ENCODE results near the gene XAGE5. TPM values are rescaled to one million over a fixed set of nuclear protein-coding genes. Genes with fewer than 3 reads are reported as not detected.
"Not testable (repeated sequence)": the region's sequence is repeated elsewhere in the genome, so short reads cannot be mapped to it uniquely, and the experiment has no call there.

The XAGE5 gene, protein sequence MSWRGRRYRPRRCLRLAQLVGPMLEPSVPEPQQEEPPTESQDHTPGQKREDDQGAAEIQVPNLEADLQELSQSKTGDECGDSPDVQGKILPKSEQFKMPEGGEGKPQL
- not detected in 3 replicates for polyA plus RNA-seq
- polyA plus RNA-seq (2011; ENCODE audit: low read depth) = not detected
- polyA plus RNA-seq (2011; cell fraction: cytosol; rRNA removed) = not detected in 2 replicates
- not detected in 2 replicates for polyA plus RNA-seq (2011; cell fraction: nucleus; rRNA removed)
- polyA plus RNA-seq (2012; ENCODE audit: low replicate concordance) = not detected in 2 replicates
- polyA minus RNA-seq = not detected in 3 replicates
- polyA minus RNA-seq (2011; cell fraction: cytosol; rRNA and poly(A)+ RNA removed) = not detected
- not detected in 2 replicates for polyA minus RNA-seq (2011; cell fraction: nucleus; rRNA and poly(A)+ RNA removed)

DNA sequence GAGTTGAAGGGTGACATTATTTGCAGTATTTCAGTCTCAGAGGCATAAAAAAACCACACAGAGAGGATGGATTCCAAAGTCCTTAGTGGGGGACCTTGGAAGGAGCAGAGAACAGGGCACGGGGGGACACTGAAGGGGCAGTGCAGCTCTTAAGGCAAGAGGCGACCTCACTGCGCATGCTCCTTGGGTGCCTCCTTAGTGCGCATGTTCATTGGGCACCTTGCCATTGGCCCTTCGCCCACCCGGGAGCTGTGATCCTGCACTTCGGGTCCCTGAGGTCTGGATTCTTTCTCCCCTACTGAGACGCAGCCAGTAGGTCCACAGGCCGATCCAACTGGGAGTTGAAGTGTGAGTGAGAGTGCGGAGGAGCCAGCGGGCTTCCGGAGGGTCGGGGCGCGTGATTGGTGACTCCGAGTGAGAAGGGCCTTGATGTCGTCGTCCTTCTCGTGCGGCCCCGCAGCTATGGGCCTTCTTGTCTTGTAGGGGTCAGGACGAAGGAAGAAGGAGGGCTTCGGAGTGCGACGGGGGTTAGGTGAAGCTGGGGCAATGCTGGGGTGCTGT is at the start of gene XAGE5:
Gene XAGE5 (plus strand): TSS at position 223 of the 561 bp plus-strand sequence. CDS start 1,280 bp downstream, outside the sequence.
- no peak for FAIRE-seq
- Histone ChIP-seq H3K4me3 (ENCODE audit: control insufficient read depth in 2 of 3, extremely low read depth in 1 of 3, insufficient read depth in 2 of 3, low read depth in 1 of 3, low read length in 3 of 3) (no peak within 1 kb of the TSS), H3K36me3 (ENCODE audit: control insufficient read depth in 2 of 2, extremely low read depth in 1 of 2, insufficient read depth in 2 of 2, low read length in 2 of 2) (no peaks in the 10 kb centered on the region), H3K79me2 (ENCODE audit: control insufficient read depth, insufficient read depth, low read length) (no peaks in the 10 kb centered on the region), H3K4me2 (ENCODE audit: control insufficient read depth, extremely low read depth, insufficient read depth, low read depth, low read length) (no peak within 1 kb of the TSS), H3K27ac (ENCODE audit: control insufficient read depth, insufficient read depth, low read length) (no peak within 1 kb of the TSS), H3K27me3 (ENCODE audit: control insufficient read depth, extremely low read depth, insufficient read depth, low read length) (no peaks in the 10 kb centered on the region), H3K9me3 (ENCODE audit: control insufficient read depth, low read depth, low read length) (no peaks in the 10 kb centered on the region), H3K9me1 (ENCODE audit: control insufficient read depth, extremely low read depth, insufficient read depth, low read length) (no peaks in the 10 kb centered on the region), H3K4me1 (ENCODE audit: control insufficient read depth, extremely low read depth, insufficient read depth, low read length) (no peaks in the 10 kb centered on the region), H2AFZ (ENCODE audit: control insufficient read depth, low read length) (no peak within 1 kb of the TSS), H3K9ac (ENCODE audit: control insufficient read depth, extremely low read depth, insufficient read depth, low read length) (no peak within 1 kb of the TSS), H4K20me1 (ENCODE audit: control insufficient read depth, extremely low read depth, insufficient read depth, low read length) (no peaks in the 10 kb centered on the region)
- TF ChIP-seq, protein P1, sequence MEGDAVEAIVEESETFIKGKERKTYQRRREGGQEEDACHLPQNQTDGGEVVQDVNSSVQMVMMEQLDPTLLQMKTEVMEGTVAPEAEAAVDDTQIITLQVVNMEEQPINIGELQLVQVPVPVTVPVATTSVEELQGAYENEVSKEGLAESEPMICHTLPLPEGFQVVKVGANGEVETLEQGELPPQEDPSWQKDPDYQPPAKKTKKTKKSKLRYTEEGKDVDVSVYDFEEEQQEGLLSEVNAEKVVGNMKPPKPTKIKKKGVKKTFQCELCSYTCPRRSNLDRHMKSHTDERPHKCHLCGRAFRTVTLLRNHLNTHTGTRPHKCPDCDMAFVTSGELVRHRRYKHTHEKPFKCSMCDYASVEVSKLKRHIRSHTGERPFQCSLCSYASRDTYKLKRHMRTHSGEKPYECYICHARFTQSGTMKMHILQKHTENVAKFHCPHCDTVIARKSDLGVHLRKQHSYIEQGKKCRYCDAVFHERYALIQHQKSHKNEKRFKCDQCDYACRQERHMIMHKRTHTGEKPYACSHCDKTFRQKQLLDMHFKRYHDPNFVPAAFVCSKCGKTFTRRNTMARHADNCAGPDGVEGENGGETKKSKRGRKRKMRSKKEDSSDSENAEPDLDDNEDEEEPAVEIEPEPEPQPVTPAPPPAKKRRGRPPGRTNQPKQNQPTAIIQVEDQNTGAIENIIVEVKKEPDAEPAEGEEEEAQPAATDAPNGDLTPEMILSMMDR (optimal IDR thresholded peaks at IDR 0.05 in 1 of 3, IDR thresholded peaks at IDR 0.05 in 1 of 3, conservative IDR thresholded peaks at IDR 0.05 in 1 of 3; ENCODE audit: extremely low read depth in 1 of 3, insufficient read depth in 2 of 3, low read length in 3 of 3) = no peak
- TF ChIP-seq EZH2 (IDR thresholded peaks at IDR 0.05; ENCODE audit: low read length) = no peak
- dilution Hi-C loops (cut with MboI; ENCODE audit: extremely low pct_ligation_motif_present, low sequenced_read_pairs) = no loop called here
- DNase-seq (ENCODE audit: low read depth, low spot score) = no peak

DNA sequence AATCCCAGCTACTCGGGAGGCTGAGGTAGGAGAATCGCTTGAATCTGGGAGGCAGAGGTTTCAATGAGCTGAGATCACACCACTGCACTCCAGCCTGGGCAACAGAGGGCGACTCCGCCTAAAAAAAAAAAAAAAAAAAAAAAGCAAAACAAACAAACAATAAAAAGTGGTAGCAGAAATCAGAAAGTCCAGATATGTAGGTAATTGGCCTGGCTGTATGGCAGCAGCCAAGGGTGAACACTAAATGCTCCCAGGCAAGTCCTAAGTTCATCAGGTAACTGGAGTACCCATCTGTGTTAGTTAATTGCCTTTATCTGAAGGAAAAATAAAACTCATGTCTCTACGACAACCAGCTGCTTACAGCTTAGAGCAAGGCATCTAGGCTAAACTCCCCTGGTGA is 45.1 kb upstream of the XAGE5 start:
- H2AFZ ChIP-seq (ENCODE audit: control insufficient read depth, low read length); H3K9ac ChIP-seq (ENCODE audit: control insufficient read depth, extremely low read depth, insufficient read depth, low read length); H3K4me3 ChIP-seq (ENCODE audit: control insufficient read depth in 2 of 3, extremely low read depth in 1 of 3, insufficient read depth in 2 of 3, low read depth in 1 of 3, low read length in 3 of 3); H3K4me1 ChIP-seq (ENCODE audit: control insufficient read depth, extremely low read depth, insufficient read depth, low read length); H3K27me3 ChIP-seq (ENCODE audit: control insufficient read depth, extremely low read depth, insufficient read depth, low read length); H3K9me1 ChIP-seq (ENCODE audit: control insufficient read depth, extremely low read depth, insufficient read depth, low read length); H3K9me3 ChIP-seq (ENCODE audit: control insufficient read depth, low read depth, low read length); H3K27ac ChIP-seq (ENCODE audit: control insufficient read depth, insufficient read depth, low read length); dilution Hi-C loops (cut with MboI; ENCODE audit: extremely low pct_ligation_motif_present, low sequenced_read_pairs); DNase-seq (ENCODE audit: low read depth, low spot score); H3K4me2 ChIP-seq (ENCODE audit: control insufficient read depth, extremely low read depth, insufficient read depth, low read depth, low read length); H4K20me1 ChIP-seq (ENCODE audit: control insufficient read depth, extremely low read depth, insufficient read depth, low read length); FAIRE-seq; H3K79me2 ChIP-seq (ENCODE audit: control insufficient read depth, insufficient read depth, low read length); H3K36me3 ChIP-seq (ENCODE audit: control insufficient read depth in 2 of 2, extremely low read depth in 1 of 2, insufficient read depth in 2 of 2, low read length in 2 of 2): not testable (repeated sequence)

DNA sequence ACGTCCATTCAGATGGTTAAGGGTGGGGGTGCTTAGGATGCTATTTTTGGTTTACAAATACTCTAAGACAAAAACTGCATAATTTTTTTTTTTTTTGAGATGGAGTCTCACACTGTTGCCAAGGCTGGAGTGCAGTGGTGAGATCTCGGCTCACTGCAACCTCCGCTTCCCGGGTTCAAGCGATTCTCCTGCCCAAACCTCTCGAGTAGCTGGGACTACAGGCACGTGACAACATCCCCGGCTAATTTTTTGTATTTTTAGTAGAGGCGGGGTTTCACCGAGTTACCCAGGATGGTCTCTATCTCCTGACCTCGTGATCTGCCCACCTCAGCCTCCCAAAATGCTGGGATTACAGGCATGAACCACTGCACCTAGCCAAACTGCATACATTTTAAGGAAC is 37.6 kb upstream of the XAGE5 start:
- H3K9me1 ChIP-seq (ENCODE audit: control insufficient read depth, extremely low read depth, insufficient read depth, low read length); H3K27me3 ChIP-seq (ENCODE audit: control insufficient read depth, extremely low read depth, insufficient read depth, low read length); H3K9me3 ChIP-seq (ENCODE audit: control insufficient read depth, low read depth, low read length); H3K9ac ChIP-seq (ENCODE audit: control insufficient read depth, extremely low read depth, insufficient read depth, low read length); H3K36me3 ChIP-seq (ENCODE audit: control insufficient read depth in 2 of 2, extremely low read depth in 1 of 2, insufficient read depth in 2 of 2, low read length in 2 of 2); H3K4me3 ChIP-seq (ENCODE audit: control insufficient read depth in 2 of 3, extremely low read depth in 1 of 3, insufficient read depth in 2 of 3, low read depth in 1 of 3, low read length in 3 of 3); FAIRE-seq; H3K27ac ChIP-seq (ENCODE audit: control insufficient read depth, insufficient read depth, low read length); H3K4me2 ChIP-seq (ENCODE audit: control insufficient read depth, extremely low read depth, insufficient read depth, low read depth, low read length); H3K79me2 ChIP-seq (ENCODE audit: control insufficient read depth, insufficient read depth, low read length); H4K20me1 ChIP-seq (ENCODE audit: control insufficient read depth, extremely low read depth, insufficient read depth, low read length); DNase-seq (ENCODE audit: low read depth, low spot score); H2AFZ ChIP-seq (ENCODE audit: control insufficient read depth, low read length); dilution Hi-C loops (cut with MboI; ENCODE audit: extremely low pct_ligation_motif_present, low sequenced_read_pairs); H3K4me1 ChIP-seq (ENCODE audit: control insufficient read depth, extremely low read depth, insufficient read depth, low read length): not testable (repeated sequence)

DNA sequence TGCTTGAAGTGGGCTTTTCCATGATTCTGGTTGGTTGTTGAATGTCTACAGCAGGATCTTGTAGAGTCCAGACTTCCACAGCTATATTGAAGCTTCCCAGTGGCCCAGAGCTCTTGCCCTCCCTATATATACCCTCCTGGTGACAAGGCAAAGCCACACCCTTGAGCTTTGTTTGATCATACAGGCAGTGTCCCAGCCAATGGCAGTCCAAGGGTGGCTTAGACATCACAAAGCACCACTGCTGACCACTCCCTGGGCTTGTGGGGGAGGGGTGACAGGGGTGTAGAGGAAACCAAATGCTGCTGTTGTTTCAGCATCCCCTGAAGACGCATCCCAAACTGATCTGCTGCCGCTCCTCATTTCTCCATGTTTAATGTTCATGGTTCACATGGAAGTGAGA is 13.8 kb upstream of the XAGE5 start, which contains the start of gene SPANXN5:
Gene SPANXN5 (minus strand): TSS at position 101 of the 400 bp plus-strand sequence. CDS start 79 bp downstream, at position 22.
- H3K27ac ChIP-seq (ENCODE audit: control insufficient read depth, insufficient read depth, low read length) = peak within 1 kb of the TSS; percentile 20
- H3K27me3 ChIP-seq (ENCODE audit: control insufficient read depth, extremely low read depth, insufficient read depth, low read length); H2AFZ ChIP-seq (ENCODE audit: control insufficient read depth, low read length): not testable (repeated sequence)

More for the DNA sequence above, 13.8 kb upstream of the XAGE5 start, which contains the start of gene SPANXN5:
- H3K4me2 ChIP-seq (ENCODE audit: control insufficient read depth, extremely low read depth, insufficient read depth, low read depth, low read length); H3K9me1 ChIP-seq (ENCODE audit: control insufficient read depth, extremely low read depth, insufficient read depth, low read length); H3K36me3 ChIP-seq (ENCODE audit: control insufficient read depth in 2 of 2, extremely low read depth in 1 of 2, insufficient read depth in 2 of 2, low read length in 2 of 2); DNase-seq (ENCODE audit: low read depth, low spot score); FAIRE-seq; H3K4me1 ChIP-seq (ENCODE audit: control insufficient read depth, extremely low read depth, insufficient read depth, low read length); H3K9ac ChIP-seq (ENCODE audit: control insufficient read depth, extremely low read depth, insufficient read depth, low read length); H3K9me3 ChIP-seq (ENCODE audit: control insufficient read depth, low read depth, low read length); H4K20me1 ChIP-seq (ENCODE audit: control insufficient read depth, extremely low read depth, insufficient read depth, low read length); dilution Hi-C loops (cut with MboI; ENCODE audit: extremely low pct_ligation_motif_present, low sequenced_read_pairs); H3K4me3 ChIP-seq (ENCODE audit: control insufficient read depth in 2 of 3, extremely low read depth in 1 of 3, insufficient read depth in 2 of 3, low read depth in 1 of 3, low read length in 3 of 3); H3K79me2 ChIP-seq (ENCODE audit: control insufficient read depth, insufficient read depth, low read length): not testable (repeated sequence)

All from keratinocyte (primary cell).